ENCODE measurements around the gene NR1D1.

DNA sequence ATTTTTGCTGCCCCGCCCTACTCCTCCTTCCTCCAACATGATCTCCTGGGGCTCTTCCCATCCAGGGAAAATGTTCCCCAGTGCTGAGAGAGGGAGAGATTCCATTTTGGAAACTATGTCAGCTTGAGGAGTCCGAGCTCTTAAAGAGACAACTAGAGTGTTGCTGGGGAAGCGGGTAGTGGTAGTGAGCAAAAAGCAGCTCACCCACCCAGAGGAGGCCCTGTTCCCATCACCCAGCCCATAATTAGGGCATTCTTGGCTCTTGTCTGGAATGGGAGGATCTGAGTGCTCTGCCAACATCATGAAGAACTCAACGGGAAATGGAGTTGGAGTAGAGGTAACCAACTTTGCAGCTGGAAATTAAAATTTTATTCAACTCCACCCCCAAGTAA is 12.3 kb upstream of the NR1D1 start:
- TF ChIP-seq POLR2A (IDR thresholded peaks at IDR 0.05; ENCODE audit: low read depth) (no peak), POLR2AphosphoS5 (IDR thresholded peaks at IDR 0.05) (no peak), EP300 (IDR thresholded peaks at IDR 0.05) (no peak)
- TF ChIP-seq, protein P1, sequence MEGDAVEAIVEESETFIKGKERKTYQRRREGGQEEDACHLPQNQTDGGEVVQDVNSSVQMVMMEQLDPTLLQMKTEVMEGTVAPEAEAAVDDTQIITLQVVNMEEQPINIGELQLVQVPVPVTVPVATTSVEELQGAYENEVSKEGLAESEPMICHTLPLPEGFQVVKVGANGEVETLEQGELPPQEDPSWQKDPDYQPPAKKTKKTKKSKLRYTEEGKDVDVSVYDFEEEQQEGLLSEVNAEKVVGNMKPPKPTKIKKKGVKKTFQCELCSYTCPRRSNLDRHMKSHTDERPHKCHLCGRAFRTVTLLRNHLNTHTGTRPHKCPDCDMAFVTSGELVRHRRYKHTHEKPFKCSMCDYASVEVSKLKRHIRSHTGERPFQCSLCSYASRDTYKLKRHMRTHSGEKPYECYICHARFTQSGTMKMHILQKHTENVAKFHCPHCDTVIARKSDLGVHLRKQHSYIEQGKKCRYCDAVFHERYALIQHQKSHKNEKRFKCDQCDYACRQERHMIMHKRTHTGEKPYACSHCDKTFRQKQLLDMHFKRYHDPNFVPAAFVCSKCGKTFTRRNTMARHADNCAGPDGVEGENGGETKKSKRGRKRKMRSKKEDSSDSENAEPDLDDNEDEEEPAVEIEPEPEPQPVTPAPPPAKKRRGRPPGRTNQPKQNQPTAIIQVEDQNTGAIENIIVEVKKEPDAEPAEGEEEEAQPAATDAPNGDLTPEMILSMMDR (IDR thresholded peaks at IDR 0.05), result no peak

All from esophagus muscularis mucosa (tissue), 4 donors.